HL-60 (cell line): ENCODE measurements around the gene TSPAN15.

ENCODE experiments used
- DNase-seq, 2 experiments: peaks; one replicate each; pipeline ENCODE4 v3.0.0-alpha.2; 2010 to 2020; ENCODE audit warnings: low read depth in 1 of 2, low spot score in 1 of 2
- H3K27ac ChIP-seq: fragments of 250-450 bp; sonication (Bioruptor Pico); replicated peaks from 2 replicates; pipeline ENCODE4 v1.5.1; 2020; ENCODE audit warnings: mild to moderate bottlenecking, moderate library complexity
- H3K27me3 ChIP-seq: fragments of 250-450 bp; sonication (Bioruptor Pico); 2 replicates; pipeline ENCODE4 v1.5.1; 2021; ENCODE audit warnings: mild to moderate bottlenecking, moderate library complexity; ENCODE audit not compliant: insufficient read depth, poor library complexity, severe bottlenecking
- H3K4me3 ChIP-seq: replicated peaks from 2 replicates; pipeline ENCODE4 v1.5.1; 2011; ENCODE audit warnings: mild to moderate bottlenecking, control low read depth, low read length; ENCODE audit not compliant: insufficient read depth
- GABPA ChIP-seq: IDR thresholded peaks from 2 replicates; pipeline ENCODE4 v1.6.1; 2012; ENCODE audit warnings: low read depth
- POLR2AphosphoS5 ChIP-seq: IDR thresholded peaks from 2 replicates; pipeline ENCODE4 v1.6.1; 2012; ENCODE audit warnings: low read depth
- SPI1 ChIP-seq: IDR thresholded peaks from 2 replicates; pipeline ENCODE4 v1.6.1; 2012; ENCODE audit warnings: low read depth, mild to moderate bottlenecking, borderline replicate concordance
- TF ChIP-seq, protein P1 (sequence below): IDR thresholded peaks from 2 replicates; pipeline ENCODE4 v1.6.1; 2012; ENCODE audit warnings: low read depth; ENCODE audit not compliant: insufficient replicate concordance
- TF ChIP-seq, protein P2 (sequence below): IDR thresholded peaks from one replicate; pipeline ENCODE4 v1.5.1; 2011; ENCODE audit warnings: low read length, control low read depth, inconsistent platforms; ENCODE audit not compliant: insufficient read depth

The TSPAN15 gene

DNA sequence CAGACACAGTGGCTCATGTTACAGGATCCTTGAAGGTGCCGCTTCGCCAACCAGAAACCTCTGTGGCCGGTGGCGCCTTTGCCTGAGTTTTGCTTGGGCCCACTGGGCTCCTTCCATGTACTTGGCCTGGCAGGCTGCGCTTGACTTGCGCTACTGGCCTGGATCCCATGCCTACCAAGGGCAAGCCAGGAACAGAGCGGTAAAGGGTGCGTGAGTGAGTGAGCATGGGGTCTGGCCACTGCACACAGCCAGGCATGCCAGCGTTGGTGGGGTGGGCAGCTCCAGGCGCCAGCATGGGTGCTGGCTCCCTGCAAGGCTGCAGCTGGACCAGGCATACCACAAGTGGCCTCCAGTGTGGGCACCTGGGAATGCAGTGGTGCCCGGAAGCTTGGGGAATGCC, 16.3 kb upstream of the TSPAN15 start:
- DNase-seq = no peak
- Histone ChIP-seq H3K27me3 (no peaks in the 10 kb centered on the region), H3K4me3 (no peak overlapping the region), H3K27ac (no peak overlapping the region)
- TF ChIP-seq GABPA (no peak), SPI1 (no peak), POLR2AphosphoS5 (no peak)
- TF ChIP-seq, protein P1, sequence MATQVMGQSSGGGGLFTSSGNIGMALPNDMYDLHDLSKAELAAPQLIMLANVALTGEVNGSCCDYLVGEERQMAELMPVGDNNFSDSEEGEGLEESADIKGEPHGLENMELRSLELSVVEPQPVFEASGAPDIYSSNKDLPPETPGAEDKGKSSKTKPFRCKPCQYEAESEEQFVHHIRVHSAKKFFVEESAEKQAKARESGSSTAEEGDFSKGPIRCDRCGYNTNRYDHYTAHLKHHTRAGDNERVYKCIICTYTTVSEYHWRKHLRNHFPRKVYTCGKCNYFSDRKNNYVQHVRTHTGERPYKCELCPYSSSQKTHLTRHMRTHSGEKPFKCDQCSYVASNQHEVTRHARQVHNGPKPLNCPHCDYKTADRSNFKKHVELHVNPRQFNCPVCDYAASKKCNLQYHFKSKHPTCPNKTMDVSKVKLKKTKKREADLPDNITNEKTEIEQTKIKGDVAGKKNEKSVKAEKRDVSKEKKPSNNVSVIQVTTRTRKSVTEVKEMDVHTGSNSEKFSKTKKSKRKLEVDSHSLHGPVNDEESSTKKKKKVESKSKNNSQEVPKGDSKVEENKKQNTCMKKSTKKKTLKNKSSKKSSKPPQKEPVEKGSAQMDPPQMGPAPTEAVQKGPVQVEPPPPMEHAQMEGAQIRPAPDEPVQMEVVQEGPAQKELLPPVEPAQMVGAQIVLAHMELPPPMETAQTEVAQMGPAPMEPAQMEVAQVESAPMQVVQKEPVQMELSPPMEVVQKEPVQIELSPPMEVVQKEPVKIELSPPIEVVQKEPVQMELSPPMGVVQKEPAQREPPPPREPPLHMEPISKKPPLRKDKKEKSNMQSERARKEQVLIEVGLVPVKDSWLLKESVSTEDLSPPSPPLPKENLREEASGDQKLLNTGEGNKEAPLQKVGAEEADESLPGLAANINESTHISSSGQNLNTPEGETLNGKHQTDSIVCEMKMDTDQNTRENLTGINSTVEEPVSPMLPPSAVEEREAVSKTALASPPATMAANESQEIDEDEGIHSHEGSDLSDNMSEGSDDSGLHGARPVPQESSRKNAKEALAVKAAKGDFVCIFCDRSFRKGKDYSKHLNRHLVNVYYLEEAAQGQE = no peak
- TF ChIP-seq, protein P2, sequence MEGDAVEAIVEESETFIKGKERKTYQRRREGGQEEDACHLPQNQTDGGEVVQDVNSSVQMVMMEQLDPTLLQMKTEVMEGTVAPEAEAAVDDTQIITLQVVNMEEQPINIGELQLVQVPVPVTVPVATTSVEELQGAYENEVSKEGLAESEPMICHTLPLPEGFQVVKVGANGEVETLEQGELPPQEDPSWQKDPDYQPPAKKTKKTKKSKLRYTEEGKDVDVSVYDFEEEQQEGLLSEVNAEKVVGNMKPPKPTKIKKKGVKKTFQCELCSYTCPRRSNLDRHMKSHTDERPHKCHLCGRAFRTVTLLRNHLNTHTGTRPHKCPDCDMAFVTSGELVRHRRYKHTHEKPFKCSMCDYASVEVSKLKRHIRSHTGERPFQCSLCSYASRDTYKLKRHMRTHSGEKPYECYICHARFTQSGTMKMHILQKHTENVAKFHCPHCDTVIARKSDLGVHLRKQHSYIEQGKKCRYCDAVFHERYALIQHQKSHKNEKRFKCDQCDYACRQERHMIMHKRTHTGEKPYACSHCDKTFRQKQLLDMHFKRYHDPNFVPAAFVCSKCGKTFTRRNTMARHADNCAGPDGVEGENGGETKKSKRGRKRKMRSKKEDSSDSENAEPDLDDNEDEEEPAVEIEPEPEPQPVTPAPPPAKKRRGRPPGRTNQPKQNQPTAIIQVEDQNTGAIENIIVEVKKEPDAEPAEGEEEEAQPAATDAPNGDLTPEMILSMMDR = no peak

DNA sequence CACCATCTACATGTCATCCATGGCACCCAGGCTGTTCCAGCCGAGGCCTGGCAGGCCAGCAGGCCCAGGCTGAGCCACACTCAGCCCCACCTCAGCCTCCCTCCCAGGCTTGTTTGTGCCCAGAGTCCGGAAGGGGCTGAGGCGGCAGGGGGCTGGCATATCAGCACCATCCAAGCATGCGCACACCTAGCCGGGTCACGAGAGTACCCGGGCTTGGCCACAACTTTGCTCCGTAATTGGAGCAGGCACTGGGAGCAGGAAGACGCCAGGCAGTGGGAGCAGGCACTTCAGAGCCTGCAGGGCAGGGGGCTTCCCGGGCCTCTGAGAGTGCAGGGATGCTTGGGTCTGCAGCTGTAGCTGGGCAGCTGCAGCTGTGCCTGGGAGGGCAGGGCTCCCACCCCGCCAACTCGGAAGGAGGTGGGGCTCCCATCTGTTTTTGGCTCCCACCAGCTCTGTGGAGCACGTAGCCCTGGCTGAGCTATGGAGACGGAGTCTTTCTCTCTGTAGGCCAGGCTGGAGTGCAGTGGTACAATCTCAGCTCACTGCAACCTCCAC, 15.2 kb upstream of the TSPAN15 start:
- H3K4me3 ChIP-seq = no peak overlapping the region
- DNase-seq = no peak
- TF ChIP-seq, protein P2 = no peak
- no peak for TF ChIP-seq POLR2AphosphoS5
- TF ChIP-seq SPI1 = no peak
- no peak for TF ChIP-seq GABPA
- TF ChIP-seq, protein P1 = no peak
- H3K27ac ChIP-seq = no peak overlapping the region
- H3K27me3 ChIP-seq = no peaks in the 10 kb centered on the region

DNA sequence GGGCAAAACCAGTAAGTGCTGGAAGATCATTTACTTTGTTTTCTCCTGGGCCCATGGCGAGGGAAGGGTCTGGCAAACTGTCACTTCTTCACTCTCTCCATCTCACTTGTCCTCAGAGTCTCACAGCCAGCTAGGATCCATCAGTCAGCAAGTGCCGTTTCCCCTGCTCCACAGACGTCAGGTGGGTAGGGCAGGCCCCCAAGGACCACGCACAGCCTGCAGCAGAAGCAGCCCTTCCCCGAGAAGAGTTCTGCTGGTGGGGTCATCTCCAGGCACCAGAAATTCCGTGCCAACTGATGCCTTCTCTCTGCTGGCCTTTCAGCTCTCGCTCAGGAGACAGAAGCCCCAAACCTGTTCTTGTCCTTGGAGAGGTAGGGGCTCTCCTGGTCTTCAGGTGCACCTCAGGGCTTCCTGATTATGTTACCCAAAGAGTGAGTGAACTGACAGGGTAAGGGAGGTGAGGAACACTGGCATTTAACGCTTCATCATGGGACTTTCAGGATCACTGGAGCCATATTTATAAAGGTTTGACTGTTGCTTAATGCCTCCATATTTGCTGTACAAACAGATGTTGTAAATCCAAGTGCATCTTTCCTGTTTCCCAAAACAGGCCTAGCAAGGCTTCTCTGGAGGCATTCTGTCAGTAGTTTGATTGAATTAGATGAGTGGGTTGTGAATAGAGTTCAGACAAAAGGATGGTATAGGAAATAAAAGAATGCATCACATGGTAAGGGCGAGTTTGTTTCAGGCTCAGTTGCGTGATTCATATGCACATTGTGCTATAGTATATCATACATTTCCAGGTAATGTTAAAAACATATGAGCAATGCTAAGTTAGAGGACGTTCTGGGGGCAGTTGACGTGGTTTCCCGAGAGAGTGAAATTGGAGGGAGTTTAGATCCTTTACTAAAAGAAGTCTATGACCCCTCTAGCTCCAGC, 13.7 kb upstream of the TSPAN15 start:
- Histone ChIP-seq H3K4me3 (no peak overlapping the region), H3K27ac (no peak overlapping the region), H3K27me3 (no peaks in the 10 kb centered on the region)
- no peak for DNase-seq
- TF ChIP-seq GABPA (no peak), SPI1 (no peak), POLR2AphosphoS5 (no peak)
- TF ChIP-seq, protein P1 = no peak
- TF ChIP-seq, protein P2 = no peak
